PFSK-1 (cell line): ENCODE measurements around the gene PAX2.

Experiments
- FOXP2 ChIP-seq: optimal IDR thresholded peaks from 2 replicates; pipeline ENCODE3; 2011; ENCODE audit warnings: borderline replicate concordance, control low read depth, inconsistent platforms; ENCODE audit not compliant: insufficient read depth; ENCODE audit errors: extremely low read length, extremely low read depth
- POLR2AphosphoS5 ChIP-seq: IDR thresholded peaks from 2 replicates; pipeline ENCODE4 v1.6.1; 2012; ENCODE audit warnings: low read depth, mild to moderate bottlenecking, control low read depth, low read length, moderate library complexity
- SIN3A ChIP-seq: IDR thresholded peaks from 2 replicates; pipeline ENCODE4 v1.6.1; 2012; ENCODE audit warnings: mild to moderate bottlenecking, low read length, moderate library complexity, borderline replicate concordance; ENCODE audit not compliant: insufficient read depth
- TAF1 ChIP-seq: IDR thresholded peaks from 2 replicates; pipeline ENCODE4 v1.6.1; 2012; ENCODE audit warnings: low read length, control low read depth, borderline replicate concordance; ENCODE audit not compliant: insufficient read depth
- TF ChIP-seq, protein P1 (sequence below), 2 experiments: IDR thresholded peaks; 2 replicates each; pipeline versions ENCODE4 v1.6.1 to v1.8.0; 2011 to 2012; ENCODE audit warnings: low read depth in 2 of 2, low read length in 2 of 2, control low read depth in 1 of 2, inconsistent platforms in 1 of 2, mild to moderate bottlenecking in 1 of 2, moderate library complexity in 1 of 2; ENCODE audit not compliant: insufficient read depth in 1 of 2

Gene PAX2

GRCh38 chr10:100829097-100829870, 83.9 kb downstream of the PAX2 start:
- no peak for TF ChIP-seq POLR2AphosphoS5
- TF ChIP-seq FOXP2: no peak
- TF ChIP-seq, protein P1, sequence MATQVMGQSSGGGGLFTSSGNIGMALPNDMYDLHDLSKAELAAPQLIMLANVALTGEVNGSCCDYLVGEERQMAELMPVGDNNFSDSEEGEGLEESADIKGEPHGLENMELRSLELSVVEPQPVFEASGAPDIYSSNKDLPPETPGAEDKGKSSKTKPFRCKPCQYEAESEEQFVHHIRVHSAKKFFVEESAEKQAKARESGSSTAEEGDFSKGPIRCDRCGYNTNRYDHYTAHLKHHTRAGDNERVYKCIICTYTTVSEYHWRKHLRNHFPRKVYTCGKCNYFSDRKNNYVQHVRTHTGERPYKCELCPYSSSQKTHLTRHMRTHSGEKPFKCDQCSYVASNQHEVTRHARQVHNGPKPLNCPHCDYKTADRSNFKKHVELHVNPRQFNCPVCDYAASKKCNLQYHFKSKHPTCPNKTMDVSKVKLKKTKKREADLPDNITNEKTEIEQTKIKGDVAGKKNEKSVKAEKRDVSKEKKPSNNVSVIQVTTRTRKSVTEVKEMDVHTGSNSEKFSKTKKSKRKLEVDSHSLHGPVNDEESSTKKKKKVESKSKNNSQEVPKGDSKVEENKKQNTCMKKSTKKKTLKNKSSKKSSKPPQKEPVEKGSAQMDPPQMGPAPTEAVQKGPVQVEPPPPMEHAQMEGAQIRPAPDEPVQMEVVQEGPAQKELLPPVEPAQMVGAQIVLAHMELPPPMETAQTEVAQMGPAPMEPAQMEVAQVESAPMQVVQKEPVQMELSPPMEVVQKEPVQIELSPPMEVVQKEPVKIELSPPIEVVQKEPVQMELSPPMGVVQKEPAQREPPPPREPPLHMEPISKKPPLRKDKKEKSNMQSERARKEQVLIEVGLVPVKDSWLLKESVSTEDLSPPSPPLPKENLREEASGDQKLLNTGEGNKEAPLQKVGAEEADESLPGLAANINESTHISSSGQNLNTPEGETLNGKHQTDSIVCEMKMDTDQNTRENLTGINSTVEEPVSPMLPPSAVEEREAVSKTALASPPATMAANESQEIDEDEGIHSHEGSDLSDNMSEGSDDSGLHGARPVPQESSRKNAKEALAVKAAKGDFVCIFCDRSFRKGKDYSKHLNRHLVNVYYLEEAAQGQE (IDR thresholded peaks at IDR 0.05; ENCODE audit: insufficient read depth in 1 of 2, low read depth in 2 of 2, low read length in 2 of 2): no peak
- TF ChIP-seq SIN3A: no peak

- TF ChIP-seq SIN3A: no peak
- TF ChIP-seq POLR2AphosphoS5: no peak
- TF ChIP-seq FOXP2: no peak
- TF ChIP-seq, protein P1 (IDR thresholded peaks at IDR 0.05; ENCODE audit: insufficient read depth in 1 of 2, low read depth in 2 of 2, low read length in 2 of 2): no peak
- TF ChIP-seq TAF1: no peak
These were observed 84.7 kb downstream of the PAX2 start for GRCh38 chr10:100829933-100830727.

DNA sequence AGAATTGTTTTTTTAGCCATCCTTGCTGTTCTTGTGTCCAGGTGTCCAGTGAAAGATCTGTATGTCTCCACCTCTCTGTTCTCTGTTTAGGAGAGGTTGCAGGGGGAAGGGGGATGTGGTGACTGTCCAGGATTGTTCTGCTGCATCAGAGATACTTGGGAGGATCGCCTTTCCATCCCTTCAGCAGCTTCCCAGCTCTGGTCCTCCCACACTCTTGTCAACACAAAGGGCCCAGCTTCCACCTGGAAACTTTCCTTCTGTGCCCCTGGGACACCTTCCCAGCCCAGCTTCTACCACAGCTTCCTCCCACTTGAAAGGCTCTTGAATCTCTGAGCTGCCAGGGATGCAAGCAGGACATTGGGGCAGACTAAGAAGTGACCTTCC, 85.3 kb downstream of the PAX2 start:
- TF ChIP-seq POLR2AphosphoS5 (no peak), SIN3A (no peak)

- TF ChIP-seq SIN3A: no peak
- TF ChIP-seq FOXP2: no peak
- no peak for TF ChIP-seq TAF1
- TF ChIP-seq, protein P1 (IDR thresholded peaks at IDR 0.05; ENCODE audit: insufficient read depth in 1 of 2, low read depth in 2 of 2, low read length in 2 of 2): no peak
- no peak for TF ChIP-seq POLR2AphosphoS5
These were observed 86.4 kb downstream of the PAX2 start for GRCh38 chr10:100831742-100832141.

DNA sequence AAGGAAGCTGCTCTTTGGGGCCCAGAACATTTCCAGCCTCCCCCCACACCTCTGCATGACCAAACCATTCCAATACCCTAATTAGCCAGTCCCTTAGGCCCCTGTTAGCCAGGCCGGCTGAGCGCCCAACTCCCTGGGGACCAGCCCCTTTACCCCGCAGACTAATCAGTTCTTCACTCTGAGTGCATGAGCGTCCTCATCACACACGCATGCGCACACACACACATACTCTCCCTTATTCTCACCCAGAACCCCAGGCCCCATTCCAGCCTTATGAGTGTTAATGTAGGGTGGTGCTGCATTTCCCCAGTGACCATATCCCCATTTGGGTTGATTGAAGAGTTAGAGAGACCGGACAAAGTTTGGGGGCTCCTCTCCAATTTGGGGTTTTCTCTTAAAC, 90.4 kb downstream of the PAX2 start:
- no peak for TF ChIP-seq TAF1

- TF ChIP-seq POLR2AphosphoS5 (no peak), TAF1 (no peak), SIN3A (no peak), FOXP2 (no peak)
- TF ChIP-seq, protein P1 (IDR thresholded peaks at IDR 0.05; ENCODE audit: insufficient read depth in 1 of 2, low read depth in 2 of 2, low read length in 2 of 2): no peak
These were observed 91.5 kb downstream of the PAX2 start for GRCh38 chr10:100836891-100837290.
